Measurements from ENCODE around the gene LYRM4. TPM values are rescaled to one million over a fixed set of nuclear protein-coding genes. Genes with fewer than 3 reads are reported as not detected.
"Not testable (repeated sequence)": the region's sequence is repeated elsewhere in the genome, so short reads cannot be mapped to it uniquely, and the experiment has no call there.

The LYRM4 gene
- polyA plus RNA-seq, 1 donor: 20.4 TPM

DNA sequence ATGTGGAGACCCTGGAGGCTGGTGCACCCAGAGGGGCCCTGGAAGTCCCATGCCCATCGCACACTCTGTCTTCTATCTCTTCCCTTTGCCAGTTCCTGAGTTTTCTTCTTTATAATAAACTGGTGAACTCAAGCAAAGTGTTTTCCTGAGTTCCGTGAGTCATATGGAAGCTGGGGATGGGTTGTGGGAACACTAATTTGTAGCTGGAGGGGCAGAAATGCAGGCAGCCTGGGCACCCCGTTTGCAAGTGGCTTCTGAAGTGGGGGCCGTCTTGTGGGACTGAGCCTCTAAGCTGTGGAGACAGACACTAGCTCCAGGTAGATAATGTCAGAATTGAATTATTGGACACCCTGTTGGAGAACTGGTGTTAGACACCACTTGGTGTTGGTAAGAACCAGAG lies 178.8 kb downstream of the LYRM4 start:
- DNase-seq (ENCODE audit: low read depth): no peak

DNA sequence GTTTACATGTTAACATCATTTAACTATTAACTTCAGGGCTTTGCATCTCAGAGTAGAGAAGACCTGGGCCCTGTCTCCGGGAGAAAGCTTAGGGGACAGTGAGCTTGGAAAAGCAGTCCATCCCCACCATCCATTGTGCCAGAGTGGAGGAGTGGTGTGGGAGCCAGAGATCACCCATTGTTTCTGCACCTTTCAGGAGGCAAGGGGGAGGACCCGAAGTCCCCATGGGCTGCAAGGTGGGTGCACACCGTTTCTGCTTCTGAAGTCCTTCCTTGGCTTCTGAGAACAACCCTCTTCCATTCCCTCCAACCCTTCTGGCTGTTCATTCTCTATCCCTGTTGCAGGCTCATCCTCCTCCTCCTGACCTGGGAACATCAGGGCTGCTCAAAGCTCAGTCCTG lies 179.6 kb downstream of the LYRM4 start:
- no peak for DNase-seq (ENCODE audit: low read depth)

DNA sequence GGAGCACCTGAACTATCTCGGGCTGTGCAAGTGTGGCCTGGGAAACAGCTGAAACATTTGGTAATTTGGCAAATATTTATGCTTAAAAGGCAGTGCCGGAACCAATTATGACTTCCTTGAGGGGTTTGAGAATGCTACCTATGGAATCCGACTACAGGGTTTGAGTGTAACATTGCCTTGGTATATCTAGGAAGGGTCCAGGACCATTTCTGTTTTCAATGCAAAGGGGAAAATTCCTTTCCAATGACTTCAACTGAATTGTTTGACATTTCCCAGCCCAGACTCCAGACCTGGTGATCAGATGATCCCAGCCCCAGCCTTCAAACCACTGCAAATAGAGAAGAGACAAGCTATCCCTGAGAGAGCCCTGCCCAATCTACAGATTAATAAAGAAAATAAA lies 180.2 kb downstream of the LYRM4 start:
- no peak for DNase-seq (ENCODE audit: low read depth)

DNA sequence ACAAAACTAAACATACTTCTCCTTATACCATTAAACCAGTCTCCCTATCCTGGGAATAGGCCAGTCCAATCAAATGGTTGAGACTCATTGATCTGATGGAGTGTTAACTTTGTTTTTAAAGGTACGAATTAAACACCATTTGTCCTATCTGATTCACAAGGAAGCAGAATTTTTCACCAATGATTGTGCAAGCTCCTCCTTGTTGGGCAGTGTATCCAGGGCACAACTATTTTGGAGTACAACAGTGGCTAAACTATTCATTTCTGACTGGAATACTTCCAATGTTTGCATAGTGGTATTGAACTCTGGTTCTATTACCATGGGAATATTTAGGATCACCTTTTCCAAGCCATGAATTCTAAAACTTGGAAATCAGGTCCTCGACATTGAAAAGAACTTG lies 181.1 kb downstream of the LYRM4 start:
- no peak for DNase-seq (ENCODE audit: low read depth)

DNA sequence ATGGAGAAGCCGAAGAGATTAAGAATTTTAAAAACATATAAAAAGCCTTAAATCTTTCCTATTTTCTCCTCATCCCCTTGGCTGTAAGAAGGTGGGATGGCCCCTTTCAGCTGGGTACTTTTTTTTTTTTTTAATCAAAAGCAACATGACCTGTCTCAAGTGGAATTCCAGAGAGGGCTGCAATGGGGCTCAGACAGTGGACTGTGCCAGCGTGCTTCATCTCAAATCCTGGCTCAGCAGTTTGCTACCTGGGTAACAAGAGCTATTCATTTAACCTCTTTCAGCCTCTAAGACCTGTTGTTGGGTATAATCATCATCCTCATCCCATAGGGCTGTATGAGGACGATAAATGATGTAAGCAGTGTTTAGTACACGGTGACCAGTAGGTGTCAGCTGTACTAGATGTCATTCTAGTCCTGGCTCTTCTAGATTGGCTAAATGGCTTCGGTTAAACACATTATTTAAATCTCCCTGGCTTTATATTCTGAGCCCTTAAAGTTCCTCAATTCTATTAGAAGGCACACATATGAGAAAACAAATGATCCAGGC lies 182.6 kb downstream of the LYRM4 start:
- DNase-seq (ENCODE audit: low read depth): no peak

DNA sequence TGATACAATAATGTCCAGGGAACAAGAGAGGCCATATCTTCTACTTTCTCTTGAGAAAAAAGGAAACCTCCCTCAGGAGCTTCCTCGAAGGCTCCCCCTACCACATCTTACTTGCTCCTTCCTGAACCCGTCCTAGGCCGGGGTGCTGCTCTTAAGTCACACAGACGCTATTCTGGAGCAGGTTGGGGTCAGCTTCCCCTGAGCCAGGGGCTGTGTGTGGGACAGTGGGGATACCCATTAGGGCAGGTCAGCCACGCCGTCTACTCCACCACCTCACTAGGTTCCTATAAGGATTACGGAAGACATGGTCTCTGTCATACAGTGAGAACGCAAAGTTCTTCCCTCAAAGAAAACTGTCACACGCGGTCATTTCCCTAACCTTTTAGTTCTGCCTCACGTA lies 183.8 kb downstream of the LYRM4 start:
- no peak for DNase-seq (ENCODE audit: low read depth)

DNA sequence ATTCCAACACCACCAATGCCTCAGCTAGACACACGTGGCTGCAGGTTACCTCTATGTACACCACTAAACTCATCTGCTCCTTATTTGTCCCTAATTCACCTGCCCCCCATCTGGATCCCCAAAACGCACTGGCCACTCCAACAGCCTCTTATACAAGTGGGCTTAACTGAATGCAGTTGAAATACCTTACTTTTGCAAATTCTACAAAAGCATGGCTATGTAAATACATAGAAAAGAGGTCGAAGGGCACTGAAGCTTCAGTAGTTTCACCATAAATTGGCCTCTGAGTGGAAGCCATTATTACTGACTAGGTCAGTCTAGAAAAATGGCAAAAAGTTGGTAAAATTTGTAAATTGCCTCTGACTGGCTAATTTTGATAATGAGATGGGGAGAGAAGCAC lies 186.8 kb downstream of the LYRM4 start:
- no peak for DNase-seq (ENCODE audit: low read depth)

DNA sequence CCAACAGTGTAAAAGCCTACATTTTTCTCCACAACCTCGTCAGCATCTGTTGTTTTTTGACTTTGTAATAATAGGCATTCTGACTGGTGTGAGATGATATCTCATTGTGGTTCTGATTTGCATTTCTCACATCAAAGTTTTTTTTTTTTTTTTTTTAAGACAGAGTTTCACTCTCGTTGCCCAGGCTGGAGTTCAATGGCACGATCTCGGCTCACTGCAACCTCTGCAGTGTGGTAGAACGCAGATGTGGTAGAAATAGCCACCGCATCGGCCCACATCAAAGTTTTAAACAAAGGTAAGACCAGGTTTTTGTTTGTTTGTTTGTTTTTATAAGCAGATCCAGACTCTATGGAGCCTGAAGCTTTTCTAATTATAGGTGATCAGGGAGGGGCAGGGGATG lies 188.3 kb downstream of the LYRM4 start:
- no peak for DNase-seq (ENCODE audit: low read depth)

DNA sequence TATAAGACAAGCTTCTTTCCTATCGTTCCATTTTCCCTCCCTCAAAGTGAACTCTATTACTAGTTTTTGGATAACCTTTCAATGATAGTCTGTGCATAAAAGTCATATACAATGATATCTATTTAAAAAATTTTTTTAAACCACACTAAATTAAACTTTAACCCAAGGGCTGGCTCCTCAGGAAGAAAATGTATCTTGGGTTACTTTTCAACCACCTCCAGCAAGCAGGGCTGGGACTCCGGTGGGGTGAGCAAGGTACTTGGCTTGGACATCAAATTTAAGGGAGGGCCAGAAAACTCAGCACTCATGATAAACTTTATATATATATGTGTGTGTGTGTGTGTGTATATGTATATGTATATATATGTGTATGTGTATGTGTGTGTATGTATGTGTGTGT lies 189.5 kb downstream of the LYRM4 start:
- no peak for DNase-seq (ENCODE audit: low read depth)

DNA sequence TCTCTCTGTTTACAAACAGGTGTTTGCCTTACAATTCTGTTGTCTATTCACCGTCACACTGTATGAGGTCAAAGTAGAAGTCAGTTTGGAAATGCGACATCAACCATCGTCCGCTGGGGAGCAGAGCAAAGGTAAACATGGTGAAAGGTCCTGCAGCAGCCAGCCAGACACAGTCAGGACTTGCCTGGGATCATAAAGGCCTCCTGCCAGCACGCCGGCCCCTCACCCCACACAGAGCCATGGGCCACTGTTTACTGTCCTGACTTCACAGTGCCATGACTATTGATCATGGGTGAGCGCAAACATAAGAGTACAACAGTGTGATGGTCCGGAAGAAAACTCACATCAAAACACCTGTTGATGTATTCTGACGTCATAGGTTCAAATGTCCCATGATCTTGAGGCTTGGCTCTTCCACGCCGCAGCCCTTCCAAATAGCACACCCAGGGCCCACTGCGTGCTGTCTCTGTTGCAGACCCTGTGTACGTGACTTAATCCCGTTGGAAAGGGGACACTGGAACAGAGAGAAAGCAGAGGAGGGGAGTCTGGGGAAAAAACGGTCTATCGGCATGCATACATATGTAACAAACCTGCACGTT lies 192.5 kb downstream of the LYRM4 start:
- DNase-seq (ENCODE audit: low read depth): no peak

DNA sequence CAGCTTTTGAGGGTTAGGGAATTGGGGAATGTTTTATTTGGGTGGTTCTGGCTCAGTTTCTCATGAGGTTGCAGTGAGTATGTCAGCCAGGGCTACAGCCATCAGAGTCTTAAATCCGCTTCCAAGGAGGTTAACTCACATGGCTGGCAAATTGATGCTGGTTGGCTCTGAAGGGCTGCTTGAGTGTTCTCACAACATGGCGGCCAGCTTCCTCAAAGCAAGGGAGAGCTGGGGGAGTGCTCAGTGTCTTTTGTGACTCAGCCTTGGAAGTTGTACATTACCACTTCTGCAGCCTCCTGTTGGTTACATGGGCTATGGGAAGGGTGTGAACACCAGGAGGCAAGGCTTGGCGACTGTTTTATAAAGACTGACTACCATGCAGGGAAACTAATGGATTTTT lies 193.4 kb downstream of the LYRM4 start:
- DNase-seq (ENCODE audit: low read depth): no peak

DNA sequence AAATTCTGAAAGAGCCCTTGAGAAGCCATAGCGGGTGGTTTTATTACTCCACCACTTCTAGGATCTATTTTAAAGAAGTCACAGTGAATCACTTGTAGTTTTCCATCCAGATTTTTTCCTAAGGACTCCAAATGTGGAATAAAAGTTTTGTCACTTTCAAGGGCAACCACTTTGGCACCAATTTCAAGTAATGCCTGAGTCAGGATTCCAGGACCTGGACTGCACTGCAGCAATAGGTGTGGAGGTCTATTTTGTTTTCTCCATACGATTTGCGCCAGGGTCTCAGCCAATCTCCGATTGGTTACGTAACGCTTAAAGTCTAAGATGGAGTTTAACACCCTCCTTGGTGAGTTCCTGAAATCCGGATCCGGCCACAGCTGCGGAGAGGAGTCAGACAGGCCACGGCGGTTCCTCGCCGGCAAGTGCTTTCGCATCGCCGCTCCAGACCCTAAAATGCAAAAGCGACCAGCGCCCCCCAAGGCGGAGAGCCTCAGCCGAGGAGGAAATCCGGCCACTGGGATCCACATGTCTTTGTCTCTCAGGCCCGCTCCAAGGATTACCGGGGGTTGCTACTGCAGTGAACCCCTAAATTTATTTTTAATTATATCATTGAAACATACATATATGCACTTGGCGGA lies 194.2 kb downstream of the LYRM4 start:
- no peak for DNase-seq (ENCODE audit: low read depth)

DNA sequence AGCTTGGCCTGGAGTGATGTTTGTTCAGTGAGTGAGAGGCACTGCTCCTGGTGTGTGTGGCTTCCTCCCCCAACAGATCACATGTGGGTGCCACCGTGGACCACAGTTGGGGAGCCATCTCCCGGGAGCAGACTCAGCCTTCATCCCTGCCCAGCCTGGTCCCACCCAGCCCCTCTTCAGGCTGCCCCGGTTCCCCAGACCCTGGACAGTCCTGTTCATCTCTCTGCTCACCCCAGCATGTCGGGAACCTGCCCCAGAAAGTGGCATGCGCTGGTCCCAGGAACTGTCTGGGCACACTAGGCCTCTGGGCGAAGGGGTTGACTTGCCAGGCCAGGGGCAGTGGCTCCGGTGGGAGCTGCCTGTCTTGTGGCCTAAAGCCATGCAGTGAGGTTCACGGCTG lies 197.1 kb downstream of the LYRM4 start:
- DNase-seq (ENCODE audit: low read depth): no peak

DNA sequence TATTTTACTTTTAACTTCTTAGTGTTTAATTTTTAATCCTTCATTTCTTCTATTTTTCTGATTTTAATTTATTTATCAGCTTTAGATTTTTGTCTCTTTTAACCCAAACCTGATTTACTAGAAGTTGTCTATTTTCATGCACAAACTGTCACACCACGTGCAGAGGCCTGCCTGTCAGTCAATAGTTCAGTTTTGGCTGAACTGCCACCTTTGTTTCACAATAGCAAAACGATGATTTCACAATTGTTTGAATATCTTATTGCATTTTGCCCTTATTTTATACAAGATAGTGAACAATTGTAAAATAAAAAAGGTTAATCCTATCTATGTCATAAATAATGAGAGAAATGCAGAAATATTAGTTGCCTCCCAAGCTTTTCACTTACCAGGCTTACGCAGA lies 199.6 kb downstream of the LYRM4 start:
- no peak for DNase-seq (ENCODE audit: low read depth)

DNA sequence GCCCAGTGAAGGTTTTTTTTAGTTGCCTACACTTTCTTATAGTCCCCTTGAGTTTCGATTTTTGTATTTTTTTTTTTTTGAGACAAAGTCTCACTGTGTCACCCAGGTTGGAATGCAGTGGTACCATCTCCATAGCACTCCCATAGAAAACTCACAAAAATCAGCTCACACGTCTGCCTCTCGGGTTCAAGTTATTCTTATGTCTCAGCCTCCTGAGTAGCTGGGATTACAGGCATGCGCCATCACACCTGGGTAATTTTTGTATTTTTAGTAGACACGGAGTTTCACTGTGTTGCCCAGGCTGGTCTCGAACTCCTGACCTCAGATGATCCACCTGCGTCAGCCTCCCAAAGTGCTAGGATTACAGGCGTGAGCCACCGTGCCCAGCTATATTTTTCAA lies 200.3 kb downstream of the LYRM4 start:
- DNase-seq (ENCODE audit: low read depth): not testable (repeated sequence)

DNA sequence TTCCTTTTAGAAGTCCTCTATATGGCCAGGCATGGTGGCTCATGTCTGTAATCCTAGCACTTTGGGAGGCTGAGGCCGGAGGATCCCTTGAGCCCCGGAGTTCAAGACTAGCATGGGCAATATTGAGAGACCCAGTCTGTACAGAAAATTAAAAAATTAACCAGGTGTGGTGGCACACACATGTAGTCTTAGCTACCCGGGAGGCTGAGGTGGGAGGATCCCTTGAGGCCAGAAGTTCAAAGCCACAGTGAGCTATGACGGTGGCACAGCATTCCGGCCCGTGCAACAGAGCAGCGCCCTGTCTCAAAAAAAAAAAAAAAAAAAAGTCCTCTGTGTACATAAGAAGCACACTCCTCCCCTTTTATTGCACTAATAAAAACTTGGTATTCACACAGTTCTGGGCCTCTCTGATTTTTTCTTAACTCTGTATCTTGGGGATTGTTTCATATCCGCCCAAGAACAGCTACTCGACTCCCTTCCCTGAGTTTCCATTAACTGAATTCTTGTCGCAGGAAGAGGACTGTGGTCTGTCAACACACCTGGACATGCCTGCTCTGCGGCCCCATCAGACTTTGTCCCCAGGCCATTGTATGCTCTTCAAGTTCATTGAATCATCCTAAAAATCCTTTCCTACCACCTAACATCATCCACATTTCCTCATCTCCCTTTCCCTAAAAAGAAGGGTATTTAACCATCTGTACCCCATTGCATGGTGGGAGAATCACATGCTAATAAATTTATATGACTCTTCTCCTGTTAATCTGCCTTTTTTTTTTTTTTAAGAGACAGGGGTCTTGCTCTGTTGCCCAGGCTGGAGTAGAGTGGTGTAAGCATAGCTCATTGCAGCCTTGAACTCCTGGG lies 201.5 kb downstream of the LYRM4 start:
- no peak for DNase-seq (ENCODE audit: low read depth)

Other genes starting within 250 kb of the LYRM4 start
- gene PPP1R3G, start 175.6 kb downstream of the LYRM4 start, polyA plus RNA-seq (ENCODE audit: insufficient read length): 1.5 TPM
- gene FARS2, start 563 bp upstream of the LYRM4 start, polyA plus RNA-seq (ENCODE audit: insufficient read length): 10.3 TPM

Data from forelimb muscle (tissue), 1 donor.